T-cell (primary cell): ENCODE measurements around the gene CFI. TPM values are rescaled to one million over a fixed set of nuclear protein-coding genes. Genes with fewer than 3 reads are reported as not detected.

ENCODE experiments used
- ATAC-seq, 4 experiments: fragments of 200-7000 bp in 3 of 4; fragments of 150-1000 bp in 1 of 4; cut with Tn5 transposase; replicated peaks in 1 of 4; 1 replicate in 3 of 4; 2 replicates in 1 of 4; pipeline ENCODE4 v1.10.0; 2021; ENCODE audit warnings: moderate library complexity in 3 of 4, mild to moderate bottlenecking in 2 of 4, moderate number of reproducible peaks in 1 of 4
- CTCF ChIA-PET, 2 donors: fragments of 300-600 bp; sonication (Branson Sonifier 250); formaldehyde crosslinking; loops; one replicate each; lab custom pipeline; 2022; ENCODE audit warnings: antibody characterized with exemption in 2 of 2; lab: Charles Lee
- POLR2A ChIA-PET, 2 donors: fragments of 300-600 bp; sonication (Branson Sonifier 250); formaldehyde crosslinking; loops; one replicate each; lab custom pipeline; 2022; ENCODE audit warnings: antibody characterized with exemption in 2 of 2; lab: Charles Lee
- DNase-seq, 35 experiments: peaks; one replicate each; pipeline versions ENCODE4 v3.0.0 to v3.0.0-alpha.2; 2013 to 2023
- H3K27ac ChIP-seq: one replicate; pipeline ENCODE4 v1.5.1; 2013; ENCODE audit warnings: low read length
- H3K27me3 ChIP-seq, 2 experiments: replicated peaks in 1 of 2; 1 replicate in 1 of 2; 2 replicates in 1 of 2; pipeline versions ENCODE4 v1.6.1 to v1.7.0; 2013; ENCODE audit warnings: low read length in 1 of 2, mixed read lengths in 1 of 2; ENCODE audit not compliant: control insufficient read depth in 2 of 2, insufficient read depth in 2 of 2; ENCODE audit errors: extremely low read depth in 1 of 2
- H3K36me3 ChIP-seq, 2 donors: 1 replicate in 1 of 2; 2 replicates in 1 of 2; pipeline versions ENCODE4 v1.6.1 to v1.7.0; 2013; ENCODE audit warnings: low read length in 1 of 2; ENCODE audit not compliant: control insufficient read depth in 2 of 2, insufficient read depth in 1 of 2; ENCODE audit errors: extremely low read depth in 1 of 2
- H3K4me1 ChIP-seq, 2 experiments: 1 replicate in 1 of 2; 2 replicates in 1 of 2; pipeline versions ENCODE4 v1.6.1 to v1.7.0; 2013; ENCODE audit warnings: low read length in 2 of 2, mixed read lengths in 1 of 2; ENCODE audit not compliant: insufficient read depth in 2 of 2, control insufficient read depth in 1 of 2; ENCODE audit errors: extremely low read depth in 1 of 2
- H3K4me3 ChIP-seq, 2 donors: 1 replicate in 1 of 2; 2 replicates in 1 of 2; pipeline versions ENCODE4 v1.5.1 to v1.7.0; 2013; ENCODE audit warnings: mild to moderate bottlenecking in 2 of 2, low read length in 1 of 2, moderate library complexity in 1 of 2; ENCODE audit not compliant: control insufficient read depth in 1 of 2; ENCODE audit errors: extremely low read depth in 1 of 2
- H3K9me3 ChIP-seq: 2 replicates; pipeline ENCODE4 v1.7.0; 2013
- H3K27ac Mint-ChIP-seq, 2 donors: one replicate each; pipeline ENCODE4 v1.8.0; 2020 to 2021; ENCODE audit warnings: mild to moderate bottlenecking in 2 of 2, mixed read lengths in 2 of 2
- H3K27me3 Mint-ChIP-seq, 2 donors: one replicate each; pipeline ENCODE4 v1.8.0; 2021 to 2022; ENCODE audit warnings: mixed read lengths in 2 of 2
- H3K36me3 Mint-ChIP-seq: one replicate; pipeline ENCODE4 v1.8.0; 2021; ENCODE audit warnings: mixed read lengths
- H3K4me1 Mint-ChIP-seq, 3 donors: one replicate each; pipeline ENCODE4 v1.8.0; 2020 to 2022; ENCODE audit warnings: mixed read lengths in 3 of 3, mild to moderate bottlenecking in 1 of 3
- H3K4me3 Mint-ChIP-seq, 3 donors: one replicate each; pipeline ENCODE4 v1.8.0; 2020 to 2022; ENCODE audit warnings: mild to moderate bottlenecking in 3 of 3, mixed read lengths in 3 of 3, moderate library complexity in 3 of 3
- H3K9me3 Mint-ChIP-seq, 3 donors: one replicate each; pipeline ENCODE4 v1.8.0; 2020 to 2022; ENCODE audit warnings: mixed read lengths in 3 of 3
- WGBS: methylation state at CpG from one replicate; pipeline ENCODE4 v1.1.5; 2013; ENCODE audit warnings: missing lambda C conversion rate; ENCODE audit not compliant: insufficient coverage; 5-methylcytosine and 5-hydroxymethylcytosine counted together
- total RNA-seq, 35 experiments: library from RNA in 6 of 35; stranded (reverse) in 6 of 35; fragments of 120-200 nt in 1 of 35; gene quantifications; one replicate each; pipeline versions ENCODE4 v1.2.1 to v1.2.4 and lab custom pipeline; 2013 to 2026

CFI gene
- total RNA-seq, result under 1 TPM in 3 of 5 donors, not detected in 2; 0.55 to 0.92 (median 0.66) TPM
- total RNA-seq (2013), result 0.07 TPM
- total RNA-seq (lab: John Stamatoyannopoulos, UW), result 0 reads per million in 29 experiments

DNA sequence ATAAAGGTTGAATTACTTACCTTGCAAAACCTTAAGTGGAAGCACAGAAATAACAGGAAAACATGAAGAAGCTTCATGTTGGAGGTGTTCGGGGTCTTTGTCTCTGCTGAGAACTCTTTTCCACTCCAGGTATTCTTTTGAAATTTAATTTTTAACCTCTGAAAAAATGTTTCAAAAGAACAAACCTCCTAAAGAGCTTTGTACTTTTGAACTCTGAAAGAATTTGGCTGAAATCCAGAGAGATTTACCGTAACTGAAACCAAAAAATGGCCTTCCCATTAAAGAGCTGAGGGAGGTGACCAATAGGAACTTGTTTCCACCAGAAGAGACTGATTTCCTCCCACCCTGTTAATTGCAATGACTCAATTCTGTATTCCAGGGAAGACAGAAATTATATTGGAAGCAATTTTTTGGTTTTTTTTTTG is at the start of gene CFI:
Gene CFI, minus strand, starts transcription at position 105 of the 425 bp plus-strand sequence. Its CDS starts 28 bp downstream, at position 77.
- H3K27ac ChIP-seq, result no peak within 1 kb of the TSS
- no peak for DNase-seq
- Mint-ChIP-seq H3K36me3 (no peaks in the 10 kb centered on the region), H3K27ac (no peak within 1 kb of the TSS), H3K4me3 (no peak within 1 kb of the TSS), H3K4me1 (no peaks in the 10 kb centered on the region), H3K27me3 (peaks cover 3 to 5% of the 10 kb centered on the region in 2 donors), H3K9me3 (peaks cover 0 to 3% (median 0%) of the 10 kb centered on the region in 3 donors)
- no peaks in the 10 kb centered on the region for H3K36me3 ChIP-seq
- CTCF ChIA-PET, result no interaction called here
- no peaks in the 10 kb centered on the region for H3K9me3 ChIP-seq
- WGBS, result no CpG with 5 or more reads among the region's 2 CpGs
- no peaks in the 10 kb centered on the region for H3K27me3 ChIP-seq
- ATAC-seq, result no peak
- POLR2A ChIA-PET, result interaction anchor here in 1 of 2 donors (0.7 kb wide), 1 partner anchor 111 kb away, joined by 6 read pairs; no protein-coding TSS in a partner anchor
- H3K4me3 ChIP-seq, result no peak within 1 kb of the TSS
- H3K4me1 ChIP-seq, result no peaks in the 10 kb centered on the region

DNA sequence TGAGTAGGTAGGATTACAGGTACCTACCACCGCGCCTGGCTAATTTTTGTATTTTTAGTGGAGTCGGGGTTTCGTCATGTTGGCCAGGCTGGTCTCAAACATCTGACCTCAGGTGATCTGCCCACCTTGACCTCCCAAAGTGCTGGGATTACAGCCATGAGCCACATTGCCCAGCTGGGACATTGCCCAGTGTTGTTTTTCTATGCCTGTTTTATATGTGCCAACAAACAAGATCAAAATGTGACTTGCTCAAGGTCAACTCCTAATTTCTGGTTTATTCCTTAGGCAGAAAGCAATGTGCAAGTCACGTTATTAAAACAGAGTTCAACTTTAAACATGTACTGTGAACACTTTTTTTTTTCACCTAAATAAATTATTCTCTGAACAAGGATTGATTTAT is 48.8 kb upstream of the CFI start:
- no peak for ATAC-seq
- H3K36me3 ChIP-seq, result no peaks in the 10 kb centered on the region
- ChIA-PET CTCF (no interaction called here), POLR2A (no interaction called here)
- H3K4me1 Mint-ChIP-seq, result peaks cover 2 to 20% (median 6%) of the 10 kb centered on the region in 3 donors
- H3K9me3 Mint-ChIP-seq, result no peaks in the 10 kb centered on the region
- no peak overlapping the region for H3K27ac Mint-ChIP-seq
- H3K4me1 ChIP-seq, result no peaks in the 10 kb centered on the region
- 73% methylated on average over 4 of the region's 5 CpGs for WGBS
- no peak for DNase-seq
- H3K4me3 Mint-ChIP-seq, result no peak overlapping the region
- H3K36me3 Mint-ChIP-seq, result peaks cover 24% of the 10 kb centered on the region
- no peak overlapping the region for H3K4me3 ChIP-seq
- no peaks in the 10 kb centered on the region for H3K27me3 ChIP-seq
- H3K27ac ChIP-seq, result no peak overlapping the region
- peaks cover 0 to 2% of the 10 kb centered on the region in 2 donors for H3K27me3 Mint-ChIP-seq
- no peaks in the 10 kb centered on the region for H3K9me3 ChIP-seq

DNA sequence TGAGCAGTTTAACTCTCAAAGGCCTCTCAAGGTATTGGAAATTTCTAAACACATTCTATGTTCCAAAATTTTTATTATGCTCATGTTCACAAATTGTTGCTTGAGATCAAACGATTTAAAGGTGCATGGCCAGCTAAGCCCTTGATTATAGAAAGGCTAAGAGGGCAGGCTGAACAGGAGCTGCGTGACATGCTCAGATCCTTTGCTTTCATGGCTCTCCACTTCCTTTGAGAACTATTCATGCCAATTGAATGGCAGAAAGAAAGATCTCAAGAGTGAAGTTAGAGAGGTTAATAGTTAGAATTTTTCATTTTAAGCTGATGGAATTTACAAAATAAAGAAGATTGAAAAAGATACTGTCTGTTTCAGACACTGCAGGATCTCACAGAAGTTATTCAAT is 46.7 kb upstream of the CFI start:
- Histone ChIP-seq H3K9me3 (no peaks in the 10 kb centered on the region), H3K27ac (no peak overlapping the region), H3K4me3 (no peak overlapping the region), H3K36me3 (no peaks in the 10 kb centered on the region), H3K4me1 (no peaks in the 10 kb centered on the region), H3K27me3 (no peaks in the 10 kb centered on the region)
- no peak for ATAC-seq
- WGBS, result no CpG with 5 or more reads among the region's 2 CpGs
- Mint-ChIP-seq H3K4me1 (peaks cover 2 to 11% (median 3%) of the 10 kb centered on the region in 3 donors), H3K27ac (no peak overlapping the region), H3K4me3 (no peak overlapping the region), H3K9me3 (no peaks in the 10 kb centered on the region), H3K27me3 (peaks cover 0 to 2% of the 10 kb centered on the region in 2 donors), H3K36me3 (peaks cover 12% of the 10 kb centered on the region)
- DNase-seq, result no peak
- ChIA-PET POLR2A (no interaction called here), CTCF (no interaction called here)

DNA sequence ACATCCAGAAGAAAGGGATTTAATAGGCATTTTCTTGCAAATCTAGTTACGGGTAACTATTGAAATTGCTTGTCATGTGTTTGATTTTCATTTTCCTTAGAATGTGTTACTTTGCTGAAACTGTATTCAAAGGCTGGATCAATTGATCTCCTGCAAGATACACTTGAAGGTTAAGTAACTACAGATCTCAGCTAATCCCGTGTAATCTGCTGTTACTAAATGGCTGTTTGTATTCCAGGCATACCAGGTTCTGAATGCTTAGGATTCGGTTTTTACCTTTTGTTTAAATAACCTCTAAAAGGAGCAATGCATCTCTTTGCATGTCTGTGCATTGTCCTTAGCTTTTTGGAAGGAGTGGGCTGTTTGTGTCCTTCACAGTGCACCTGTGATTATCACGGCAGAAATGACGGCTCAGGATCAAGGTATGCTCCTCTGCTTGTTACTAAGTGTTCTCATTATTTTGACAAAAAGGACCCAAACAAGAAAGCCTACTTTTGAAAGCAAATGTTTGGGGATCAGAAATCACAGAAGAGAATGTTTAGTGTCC is 46.2 kb upstream of the CFI start, which contains the start of gene LRIT3:
Gene LRIT3, plus strand, starts transcription at position 212 of the 547 bp plus-strand sequence. Its CDS starts 95 bp downstream, at position 307.
- 100% methylated on average over 4 of the region's 5 CpGs for WGBS

DNA sequence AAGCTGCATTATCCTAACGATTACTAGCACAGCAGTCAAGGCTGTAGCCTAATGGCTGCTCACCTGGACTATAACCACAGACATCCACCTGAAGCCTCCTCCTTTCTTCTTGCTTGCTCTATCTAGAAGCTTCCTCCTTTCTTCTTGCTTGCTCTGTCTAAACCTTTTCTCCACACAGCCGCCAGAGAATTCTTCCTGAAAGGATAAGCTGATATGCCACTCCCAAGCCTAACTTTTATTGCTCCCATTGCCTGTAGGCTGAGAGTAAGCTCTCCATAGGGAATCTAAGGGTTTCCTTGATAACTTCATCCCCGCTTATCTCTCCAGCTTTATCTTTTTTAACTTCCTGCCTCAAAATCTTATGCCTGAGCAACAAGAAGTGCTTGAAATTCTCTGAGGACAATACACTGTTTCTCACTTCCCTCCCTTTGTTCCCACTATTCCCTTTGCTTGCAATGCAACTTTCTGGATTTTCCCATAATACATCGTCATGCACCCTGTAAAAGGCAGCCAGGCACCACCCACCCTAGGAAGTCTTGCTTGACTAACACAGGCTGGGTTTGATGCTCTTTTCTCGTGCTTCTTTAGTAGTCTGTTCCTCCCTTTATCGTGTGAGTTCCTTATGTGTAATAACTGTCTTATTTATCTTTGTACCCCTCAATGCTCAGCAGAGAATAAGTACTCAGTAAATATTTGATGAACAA is 44.7 kb upstream of the CFI start:
- no peak for ATAC-seq
- Mint-ChIP-seq H3K9me3 (no peaks in the 10 kb centered on the region), H3K27ac (no peak overlapping the region), H3K36me3 (peaks cover 4% of the 10 kb centered on the region), H3K4me1 (no peaks in the 10 kb centered on the region), H3K27me3 (peaks cover 0 to 2% of the 10 kb centered on the region in 2 donors), H3K4me3 (no peak overlapping the region)
- H3K9me3 ChIP-seq, result no peaks in the 10 kb centered on the region
- H3K27me3 ChIP-seq, result no peaks in the 10 kb centered on the region
- H3K4me3 ChIP-seq, result no peak overlapping the region
- 54% methylated on average over 3 of the region's 6 CpGs for WGBS
- ChIA-PET CTCF (no interaction called here), POLR2A (interaction anchor here in 1 of 2 donors (0.6 kb wide), 1 partner anchor 1595 kb away, joined by 10 read pairs; no protein-coding TSS in a partner anchor)
- no peak for DNase-seq
- H3K4me1 ChIP-seq, result no peaks in the 10 kb centered on the region
- H3K27ac ChIP-seq, result no peak overlapping the region
- no peaks in the 10 kb centered on the region for H3K36me3 ChIP-seq

More for the DNA sequence above, 46.2 kb upstream of the CFI start, which contains the start of gene LRIT3:
- H3K4me1 ChIP-seq, result no peaks in the 10 kb centered on the region
- no peak within 1 kb of the TSS for H3K4me3 ChIP-seq
- ChIA-PET POLR2A (no interaction called here), CTCF (no interaction called here)
- no peaks in the 10 kb centered on the region for H3K9me3 ChIP-seq
- Mint-ChIP-seq H3K36me3 (peaks cover 7% of the 10 kb centered on the region), H3K27me3 (peaks cover 0 to 2% of the 10 kb centered on the region in 2 donors), H3K9me3 (no peaks in the 10 kb centered on the region), H3K4me3 (no peak within 1 kb of the TSS), H3K4me1 (peaks cover 0 to 5% (median under 1%) of the 10 kb centered on the region in 3 donors), H3K27ac (no peak within 1 kb of the TSS)
- H3K27ac ChIP-seq, result no peak within 1 kb of the TSS
- H3K36me3 ChIP-seq, result no peaks in the 10 kb centered on the region
- H3K27me3 ChIP-seq, result no peaks in the 10 kb centered on the region
- DNase-seq, result no peak
- no peak for ATAC-seq

DNA sequence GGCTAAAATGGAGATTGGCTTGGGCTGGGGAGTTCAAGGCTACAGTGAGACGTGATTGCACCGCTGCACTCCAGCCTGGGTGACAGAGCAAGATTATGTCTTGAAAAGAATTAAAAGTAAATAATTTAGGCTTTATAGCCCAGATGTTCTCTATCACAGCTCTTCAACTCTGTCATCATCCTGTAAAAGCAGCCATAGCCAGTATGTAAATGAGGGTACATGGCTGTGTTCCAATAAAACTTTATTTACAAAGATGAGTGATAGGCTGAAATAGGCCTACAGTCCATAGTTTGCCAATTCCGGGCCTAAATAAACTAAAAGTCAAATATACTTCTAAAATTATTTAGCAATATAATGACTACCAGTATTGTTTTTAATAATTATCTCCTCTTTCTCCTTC is 35.2 kb upstream of the CFI start:
- no peak overlapping the region for H3K4me3 ChIP-seq
- Mint-ChIP-seq H3K36me3 (peaks cover 28% of the 10 kb centered on the region), H3K27ac (no peak overlapping the region), H3K4me1 (no peaks in the 10 kb centered on the region), H3K4me3 (no peak overlapping the region), H3K9me3 (no peaks in the 10 kb centered on the region), H3K27me3 (no peaks in the 10 kb centered on the region)
- no peaks in the 10 kb centered on the region for H3K4me1 ChIP-seq
- ATAC-seq (no peak), DNase-seq (no peak)
- ChIA-PET CTCF (no interaction called here), POLR2A (no interaction called here)
- no CpG with 5 or more reads among the region's 3 CpGs for WGBS
- H3K9me3 ChIP-seq, result no peaks in the 10 kb centered on the region
- no peak overlapping the region for H3K27ac ChIP-seq
- no peaks in the 10 kb centered on the region for H3K27me3 ChIP-seq
- no peaks in the 10 kb centered on the region for H3K36me3 ChIP-seq
